ENCODE data around the gene CCDC124.

DNA sequence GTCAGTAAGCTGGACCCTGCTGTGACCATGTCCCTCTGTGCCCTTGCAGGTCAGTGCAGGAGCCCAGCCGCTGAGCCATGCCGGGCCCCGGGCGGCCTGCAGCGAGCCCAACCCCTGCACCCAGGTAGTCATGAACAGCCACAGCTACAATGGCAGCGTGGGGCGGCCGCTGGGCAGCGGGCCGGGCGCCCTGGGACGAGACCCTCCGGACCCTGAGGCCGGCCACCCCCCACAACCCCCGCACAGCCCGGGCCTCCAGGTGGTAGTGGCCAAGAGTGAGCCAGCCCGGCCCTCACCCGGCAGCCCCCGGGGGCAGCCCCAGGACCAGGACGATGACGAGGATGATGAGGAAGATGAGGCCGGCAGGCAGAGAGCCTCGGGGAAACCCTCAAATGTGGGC lies 40.9 kb downstream of the CCDC124 start:
- TF ChIP-seq, protein P1, sequence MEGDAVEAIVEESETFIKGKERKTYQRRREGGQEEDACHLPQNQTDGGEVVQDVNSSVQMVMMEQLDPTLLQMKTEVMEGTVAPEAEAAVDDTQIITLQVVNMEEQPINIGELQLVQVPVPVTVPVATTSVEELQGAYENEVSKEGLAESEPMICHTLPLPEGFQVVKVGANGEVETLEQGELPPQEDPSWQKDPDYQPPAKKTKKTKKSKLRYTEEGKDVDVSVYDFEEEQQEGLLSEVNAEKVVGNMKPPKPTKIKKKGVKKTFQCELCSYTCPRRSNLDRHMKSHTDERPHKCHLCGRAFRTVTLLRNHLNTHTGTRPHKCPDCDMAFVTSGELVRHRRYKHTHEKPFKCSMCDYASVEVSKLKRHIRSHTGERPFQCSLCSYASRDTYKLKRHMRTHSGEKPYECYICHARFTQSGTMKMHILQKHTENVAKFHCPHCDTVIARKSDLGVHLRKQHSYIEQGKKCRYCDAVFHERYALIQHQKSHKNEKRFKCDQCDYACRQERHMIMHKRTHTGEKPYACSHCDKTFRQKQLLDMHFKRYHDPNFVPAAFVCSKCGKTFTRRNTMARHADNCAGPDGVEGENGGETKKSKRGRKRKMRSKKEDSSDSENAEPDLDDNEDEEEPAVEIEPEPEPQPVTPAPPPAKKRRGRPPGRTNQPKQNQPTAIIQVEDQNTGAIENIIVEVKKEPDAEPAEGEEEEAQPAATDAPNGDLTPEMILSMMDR (IDR thresholded peaks at IDR 0.05; ENCODE audit: insufficient read depth, low read length, poor library complexity, severe bottlenecking), result no peak
- no peak for TF ChIP-seq EZH2phosphoT487 (conservative IDR thresholded peaks at IDR 0.05; ENCODE audit: low read length)
